HG03064 (cell line): ENCODE measurements around the gene EPHA2.

Experiments used
- ATAC-seq: cut with Tn5 transposase; IDR thresholded peaks from one replicate; pipeline ENCODE4 v1.9.1; 2021; ENCODE audit warnings: low read depth; ENCODE audit not compliant: unreplicated experiment

The EPHA2 gene

GRCh38 chr1:16151196-16151994 lies 4.5 kb downstream of the EPHA2 start:
- no peak for ATAC-seq

GRCh38 chr1:16150508-16150907 lies 5.4 kb downstream of the EPHA2 start:
- no peak for ATAC-seq

DNA sequence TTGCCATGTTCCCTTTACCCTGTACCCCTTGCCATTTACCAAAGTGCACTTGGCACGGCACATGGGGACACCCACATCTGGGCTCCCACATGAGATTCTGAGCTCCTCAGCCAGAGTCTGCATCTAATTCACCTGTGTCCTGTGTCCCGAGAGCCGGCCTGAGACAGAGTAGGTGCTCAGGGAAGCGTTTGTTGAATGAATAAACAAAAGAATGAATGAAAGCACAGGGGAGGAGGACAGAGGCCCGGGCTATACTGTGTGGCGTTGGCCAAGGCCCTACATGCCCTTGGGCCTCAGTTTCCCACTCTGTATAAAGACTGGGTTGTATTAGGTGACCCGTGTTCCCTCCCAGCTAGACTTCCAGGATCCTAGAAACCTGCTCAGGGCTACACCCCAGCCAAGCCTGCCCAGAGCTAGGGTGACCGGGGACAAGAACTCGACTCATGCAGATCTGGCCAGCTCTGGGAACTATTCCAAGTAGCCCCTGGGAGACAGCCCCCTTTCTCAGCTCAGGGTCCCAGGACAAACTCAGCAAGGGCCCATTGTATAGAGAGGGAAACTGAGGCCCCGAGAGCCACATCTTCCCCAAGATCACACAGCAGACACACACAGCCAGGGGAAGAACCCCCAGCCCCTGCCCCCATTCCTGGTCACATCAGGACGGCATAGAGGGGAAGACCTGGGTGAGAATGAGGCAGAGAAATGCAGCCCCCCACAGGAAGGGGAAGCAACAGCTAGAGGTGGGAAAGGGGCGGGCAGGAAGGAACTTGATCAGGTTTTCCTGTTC lies 6.0 kb downstream of the EPHA2 start:
- ATAC-seq: no peak

DNA sequence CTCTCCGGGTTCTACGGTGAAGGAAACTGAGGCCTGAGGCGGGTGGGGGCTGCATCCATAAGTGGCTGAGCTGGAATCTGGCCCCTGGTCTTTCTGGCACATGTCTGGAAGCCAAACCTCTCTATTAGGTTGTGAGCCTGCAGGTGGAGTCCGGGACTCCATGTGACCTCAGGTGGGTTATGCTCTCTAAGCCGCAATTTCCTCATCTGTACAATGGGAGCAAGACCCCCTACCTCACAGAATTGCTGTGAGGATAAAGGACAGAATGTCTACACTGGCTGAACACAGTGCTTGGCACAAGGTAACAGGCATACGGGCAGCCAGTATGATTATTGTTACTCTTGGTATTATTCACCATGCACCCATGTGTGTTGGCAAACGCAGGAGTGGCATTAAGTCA lies 6.7 kb downstream of the EPHA2 start:
- ATAC-seq: no peak

GRCh38 chr1:16148329-16149092 lies 7.4 kb downstream of the EPHA2 start:
- no peak for ATAC-seq

DNA sequence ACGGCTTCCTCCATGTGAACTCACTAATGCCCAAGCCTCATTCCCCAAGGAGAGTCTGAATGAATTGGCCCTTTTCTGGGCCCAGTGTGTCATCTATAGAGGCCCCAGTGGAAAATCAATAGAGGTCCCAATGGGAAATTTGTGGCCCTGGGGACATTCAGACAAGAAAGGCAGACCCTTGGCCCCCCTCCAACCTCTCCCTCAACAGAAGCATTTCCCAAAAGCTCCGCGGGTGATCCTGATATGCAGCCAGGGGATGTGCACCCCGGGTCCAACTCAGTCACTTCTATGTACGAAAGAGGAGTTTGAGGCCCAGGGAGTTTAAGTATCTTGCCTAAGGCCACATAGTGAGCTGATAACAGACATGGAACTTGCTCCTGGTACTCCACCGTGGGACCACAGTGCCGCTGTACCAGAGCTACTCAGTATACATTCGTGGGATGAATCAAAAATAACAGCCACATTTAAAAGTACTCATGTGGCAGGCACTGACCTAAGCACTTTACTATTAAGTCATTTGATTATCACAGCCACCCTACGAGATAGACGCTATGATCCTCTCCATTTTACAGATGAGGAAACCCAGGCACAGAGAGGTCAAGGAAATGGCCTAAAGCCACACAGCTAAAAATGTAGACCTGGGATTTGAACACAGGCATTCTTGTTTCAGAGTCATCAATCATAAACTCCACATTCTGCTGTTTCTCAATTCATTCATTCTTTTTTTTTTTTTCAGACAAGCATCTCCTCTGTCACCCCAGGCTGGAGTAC lies 8.5 kb downstream of the EPHA2 start:
- ATAC-seq: no peak

DNA sequence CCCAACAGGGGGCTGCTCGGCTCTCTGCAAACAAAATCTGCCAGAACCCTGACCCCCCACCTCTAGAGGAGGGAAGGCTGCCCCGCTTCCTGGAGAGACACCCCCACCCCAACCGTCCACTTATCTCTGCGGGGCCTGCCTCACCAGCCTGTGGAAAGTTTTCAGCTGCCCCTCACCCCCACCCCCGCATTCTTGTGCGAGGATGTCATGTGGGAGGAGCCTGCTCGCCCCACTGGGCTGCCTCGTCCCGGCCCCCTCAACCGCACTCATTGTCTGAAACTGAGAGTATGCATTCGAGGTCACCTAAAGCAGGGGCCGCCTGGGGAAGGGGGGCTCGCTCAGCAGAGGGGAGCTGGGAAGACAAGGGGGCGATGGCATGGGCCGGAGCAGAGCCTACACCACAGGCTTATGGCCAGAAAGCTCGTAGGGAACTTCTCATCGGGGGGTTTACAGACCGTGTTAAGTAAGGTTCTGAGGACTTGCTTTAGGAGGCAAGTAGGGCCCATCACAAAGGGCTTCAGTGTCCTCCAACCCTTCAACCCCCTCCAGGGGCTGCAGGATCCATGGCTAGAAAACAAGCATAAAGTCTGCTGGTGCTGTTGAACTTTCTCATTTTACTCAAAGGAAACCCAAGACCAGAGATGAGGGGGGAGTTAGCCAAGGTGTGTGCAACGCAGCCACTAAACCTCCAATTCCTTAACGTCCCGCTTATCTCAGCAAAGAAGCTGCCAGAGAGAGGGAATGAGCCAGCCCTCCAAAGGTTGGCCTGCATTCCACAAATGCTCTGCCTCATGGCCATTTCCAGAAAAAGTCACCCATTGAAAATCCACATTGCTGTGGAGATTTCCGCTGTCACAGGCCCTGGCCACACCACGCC lies 9.4 kb downstream of the EPHA2 start:
- no peak for ATAC-seq

DNA sequence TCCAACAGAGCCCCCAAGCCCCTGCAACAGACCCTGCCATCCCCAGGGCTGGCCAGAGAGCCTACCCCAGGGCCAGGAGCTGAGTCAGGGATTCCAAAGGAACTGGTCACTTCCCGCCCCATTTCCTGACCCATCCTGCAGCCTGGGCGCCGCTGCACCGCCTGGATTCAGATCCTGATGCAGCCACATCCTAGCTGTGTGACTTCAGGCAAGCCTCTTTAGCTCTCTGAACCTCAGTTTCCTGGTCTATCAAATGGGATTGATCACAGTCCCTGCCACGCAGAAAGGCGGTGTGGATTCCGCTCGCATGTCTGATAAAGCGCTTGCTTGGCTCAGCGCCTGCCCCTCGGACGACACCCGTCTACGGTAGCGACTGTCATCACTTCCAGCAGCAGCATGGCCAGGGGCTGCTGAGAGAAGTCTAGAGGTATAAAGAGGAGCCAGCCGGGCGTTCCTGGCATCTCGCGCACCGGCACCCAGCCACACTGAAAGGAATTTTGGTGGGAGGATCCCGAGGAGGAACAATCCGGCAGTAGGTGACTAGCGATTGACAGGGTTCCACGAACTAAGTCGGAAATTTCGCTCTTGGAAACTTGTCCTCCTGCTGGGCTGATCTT lies 10.1 kb downstream of the EPHA2 start:
- no peak for ATAC-seq

DNA sequence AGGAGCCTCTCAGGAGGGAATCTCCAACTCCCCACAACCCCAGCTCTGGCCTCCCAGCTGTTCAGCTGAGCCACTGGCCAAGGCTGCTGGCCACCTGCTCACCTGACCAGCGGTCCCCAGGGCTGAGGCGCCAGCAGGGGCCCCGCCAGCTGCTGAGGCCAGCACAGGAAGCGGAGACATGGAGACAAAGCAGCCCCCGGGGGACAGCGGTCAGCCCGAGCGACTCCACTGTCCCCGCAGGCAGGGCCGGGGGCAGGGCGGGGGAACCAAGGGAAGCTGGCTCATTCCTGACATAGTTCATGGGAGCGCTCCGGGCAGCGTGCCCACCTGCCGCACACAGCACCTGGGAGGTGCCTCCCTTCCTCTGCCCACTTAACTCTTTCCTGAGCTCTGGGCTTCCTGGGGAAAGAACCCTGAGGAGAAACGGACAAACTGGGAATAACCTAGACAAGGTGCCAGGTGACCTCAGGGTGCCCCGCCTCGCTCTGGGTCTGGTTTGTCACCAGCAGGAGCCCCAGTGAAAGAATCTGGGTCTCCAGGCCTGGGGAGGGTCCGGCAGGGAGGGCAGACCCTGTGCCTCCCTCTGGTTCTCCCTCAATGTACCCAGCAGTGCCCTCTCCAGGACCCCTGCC lies 10.7 kb downstream of the EPHA2 start:
- no peak for ATAC-seq

GRCh38 chr1:16144325-16145029 lies 11.4 kb downstream of the EPHA2 start:
- ATAC-seq: no peak

- ATAC-seq: no peak
Measured at GRCh38 chr1:16143566-16144324, 12.1 kb downstream of the EPHA2 start.

- no peak for ATAC-seq
Measured at GRCh38 chr1:16143005-16143565, 12.8 kb downstream of the EPHA2 start.

DNA sequence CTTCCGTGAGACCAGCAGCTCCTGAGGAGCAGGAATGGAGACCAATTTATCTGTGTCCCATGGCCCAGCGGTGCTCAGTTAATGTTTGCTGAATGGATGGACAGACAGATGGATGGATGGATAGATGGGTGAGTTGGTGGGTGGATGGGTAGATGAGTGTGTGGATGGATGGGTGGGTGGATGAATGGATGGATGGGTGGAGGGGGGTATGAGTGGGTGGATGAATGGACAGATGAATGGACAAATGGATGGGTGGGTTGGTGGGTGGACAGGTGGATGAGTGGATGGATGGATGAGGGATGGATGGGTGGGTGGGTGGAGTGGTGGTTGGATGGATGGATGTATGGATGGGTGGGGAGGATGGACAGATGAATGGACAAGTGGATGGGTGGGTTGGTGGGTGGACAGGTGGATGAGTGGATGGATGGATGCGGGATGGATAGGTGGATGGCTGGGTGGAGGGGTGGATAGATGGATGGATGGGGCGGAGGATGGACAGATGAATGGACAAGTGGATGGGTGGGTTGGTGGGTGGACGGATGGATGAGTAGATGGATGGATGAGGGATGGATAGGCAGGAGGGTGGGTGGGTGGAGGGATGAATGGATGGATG lies 13.4 kb downstream of the EPHA2 start:
- no peak for ATAC-seq

DNA sequence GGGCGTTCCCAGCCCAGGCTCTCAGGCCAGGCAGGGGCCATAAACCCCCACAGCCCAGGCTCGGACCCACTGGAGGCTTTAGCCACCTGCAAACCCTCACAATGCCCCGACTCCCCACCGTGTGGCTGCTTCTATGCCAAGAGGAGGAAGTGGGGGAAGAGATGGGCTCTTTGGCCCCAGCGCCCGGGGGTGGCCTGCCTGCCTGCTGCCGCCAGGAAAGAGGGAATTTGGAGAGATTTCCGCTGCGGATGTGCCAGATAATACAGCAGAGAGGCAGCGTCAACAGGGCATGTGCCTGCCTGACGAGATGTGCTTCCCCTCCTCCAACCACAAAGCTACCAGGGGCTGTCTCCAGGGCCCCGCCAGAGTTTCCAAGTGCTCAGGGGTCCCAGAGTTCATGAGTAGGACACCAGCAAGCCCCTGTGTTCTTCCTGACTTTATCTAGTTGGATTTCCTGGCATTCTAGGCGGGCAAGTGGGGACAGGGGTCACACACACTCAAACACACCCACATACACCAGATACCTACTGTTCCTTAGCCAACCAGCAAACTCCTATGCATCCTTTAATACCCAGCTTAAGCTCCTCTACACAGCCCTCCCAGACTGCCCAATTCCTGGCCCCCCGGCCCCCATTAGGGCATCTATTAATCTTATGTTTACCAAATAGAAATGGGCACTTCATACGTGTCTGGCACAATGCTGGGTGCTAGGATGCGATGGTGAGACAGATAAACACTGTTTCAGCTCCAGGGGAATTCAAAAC lies 14.1 kb downstream of the EPHA2 start:
- no peak for ATAC-seq

DNA sequence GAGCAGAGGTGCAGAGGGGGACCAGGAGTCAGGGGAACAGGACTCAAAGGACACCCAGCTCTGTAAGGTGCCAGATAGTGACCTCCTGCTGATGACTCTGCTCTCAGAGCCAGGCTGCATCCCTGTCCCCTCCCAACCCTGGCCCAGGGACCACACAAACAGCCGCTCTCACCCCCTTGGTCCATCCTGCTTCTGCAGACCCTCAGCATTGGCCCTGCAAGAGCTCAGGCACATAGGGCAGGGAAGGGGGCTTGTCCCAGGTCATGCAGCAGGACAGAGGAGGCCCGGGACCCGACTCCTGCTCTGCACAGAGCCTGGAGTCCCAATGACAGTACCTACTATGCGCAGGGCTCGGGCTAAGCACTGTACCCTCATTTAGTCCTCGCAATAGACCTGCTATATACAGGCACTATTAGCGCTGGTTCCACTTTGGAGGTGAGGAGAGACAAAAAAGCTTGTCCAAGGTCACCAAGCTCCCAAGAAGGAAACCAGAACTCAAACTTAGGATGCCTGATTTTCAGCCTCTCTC lies 15.7 kb downstream of the EPHA2 start:
- ATAC-seq: no peak
